SH-SY5Y (cell line): ENCODE measurements around the gene CCS.

Experiments
- GATA2 ChIP-seq: IDR thresholded peaks from 2 replicates; pipeline ENCODE4 v1.6.1; 2011; ENCODE audit warnings: mild to moderate bottlenecking, low read depth, low read length
- GATA3 ChIP-seq: IDR thresholded peaks from 2 replicates; pipeline ENCODE4 v1.6.1; 2011; ENCODE audit warnings: low read depth, mild to moderate bottlenecking, low read length, moderate library complexity

- TF ChIP-seq GATA2: no peak
- TF ChIP-seq GATA3: no peak
Observed at GRCh38 chr11:66556086-66556485, 36.9 kb upstream of the CCS start.
